NCI-H2196 (cell line): ENCODE results near the gene TAB2.

Experiments used
- DNase-seq: peaks from one replicate; lab custom pipeline; 2025; ENCODE audit not compliant: unreplicated experiment; lab: John Stamatoyannopoulos, UW

Gene TAB2

DNA sequence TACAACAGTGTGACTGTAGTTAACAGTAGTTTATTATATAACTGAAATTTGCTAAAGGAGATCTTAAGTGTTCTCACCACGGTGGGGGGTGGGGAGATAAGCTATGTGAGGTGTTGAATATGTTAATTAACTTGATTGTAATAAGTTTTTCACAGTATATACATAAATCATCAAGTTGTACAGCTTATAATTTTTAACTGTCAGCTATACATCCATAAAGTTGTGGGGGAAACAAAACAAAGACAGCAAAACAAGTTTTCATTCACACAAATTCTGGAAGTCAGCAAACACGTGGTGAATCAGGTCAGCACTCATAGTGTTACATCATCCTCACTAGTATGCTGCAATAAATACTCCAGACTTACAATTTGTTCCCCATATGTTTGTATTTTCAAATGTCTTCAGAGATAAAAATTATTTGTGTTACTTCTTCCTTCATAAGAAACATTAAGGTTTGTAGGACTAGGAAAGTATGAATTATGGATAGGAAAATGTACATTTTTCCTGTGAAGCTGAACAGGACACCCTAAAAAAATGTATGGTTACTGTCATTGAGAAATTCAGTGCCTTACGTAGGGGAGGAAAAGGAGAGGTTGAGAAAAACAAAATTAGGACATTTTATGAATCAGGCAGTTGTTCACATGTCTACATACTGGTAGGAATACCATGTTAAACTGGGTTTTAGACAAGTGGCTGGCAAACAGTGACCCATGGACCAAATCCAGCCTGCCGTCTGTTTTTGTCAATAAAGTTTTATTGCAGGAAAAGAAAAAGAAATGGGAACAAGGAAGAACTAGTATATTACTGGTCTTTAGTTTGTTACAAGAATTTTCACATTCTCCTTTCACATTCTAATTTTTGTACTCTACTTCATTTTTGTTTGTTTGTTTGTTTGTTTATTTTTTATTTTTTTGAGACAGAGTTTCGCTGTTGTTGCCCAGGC is 88.6 kb downstream of the TAB2 start:
- DNase-seq = no peak

DNA sequence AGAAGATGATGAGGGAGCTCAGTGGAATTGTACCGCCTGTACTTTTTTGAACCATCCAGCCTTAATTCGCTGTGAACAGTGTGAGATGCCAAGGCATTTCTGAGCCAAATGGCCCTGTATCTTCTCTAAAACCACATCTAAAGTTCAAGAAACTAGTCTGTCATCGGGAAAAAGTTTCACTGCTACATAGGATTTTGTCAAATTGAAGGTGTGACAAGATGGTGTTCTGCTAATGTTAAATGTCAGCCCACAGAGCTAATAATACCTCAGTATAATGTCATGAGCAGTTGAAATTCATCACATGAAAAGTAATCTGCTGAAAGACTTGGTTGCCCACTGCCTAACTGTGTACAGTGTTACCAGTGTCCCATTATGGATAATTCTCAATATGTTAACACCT is 92.1 kb downstream of the TAB2 start:
- no peak for DNase-seq

DNA sequence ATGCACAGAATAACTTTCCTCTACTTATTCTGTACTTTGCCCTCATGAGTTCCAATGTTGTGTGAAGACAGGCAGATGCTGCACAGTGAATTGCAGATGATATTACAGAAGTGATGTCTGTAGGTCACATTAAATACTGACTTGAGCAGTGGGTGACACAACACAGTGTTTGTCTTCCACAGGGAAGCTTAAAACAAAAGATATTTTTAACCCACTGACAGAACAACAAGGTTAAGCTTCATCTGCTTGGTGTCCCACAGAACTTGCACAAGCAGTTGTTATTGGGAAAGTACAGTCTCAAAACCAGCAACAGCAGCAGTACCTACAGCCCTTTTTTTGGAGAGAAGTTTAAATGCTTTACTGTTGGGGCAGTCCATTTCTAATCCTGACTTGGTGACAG is 93.0 kb downstream of the TAB2 start:
- no peak for DNase-seq

DNA sequence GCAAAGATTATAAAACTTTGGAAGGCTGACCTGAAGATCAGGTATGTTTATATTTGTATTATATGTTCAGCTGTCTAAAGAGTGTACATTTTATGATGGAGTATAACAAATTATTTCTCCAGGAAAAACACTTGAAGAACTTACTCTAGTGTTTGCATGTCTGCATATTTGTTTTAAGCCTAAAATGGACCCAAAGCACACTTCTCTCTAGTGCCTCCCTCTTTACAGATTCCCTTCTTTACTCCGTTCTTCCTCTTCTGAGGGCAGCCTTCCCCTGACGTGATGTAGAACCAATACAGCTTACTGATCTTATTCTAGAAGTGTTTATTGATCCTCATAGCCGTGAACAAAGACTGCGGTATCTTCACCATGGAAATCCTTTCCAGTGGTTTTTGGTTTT is 96.5 kb downstream of the TAB2 start:
- DNase-seq = no peak

DNA sequence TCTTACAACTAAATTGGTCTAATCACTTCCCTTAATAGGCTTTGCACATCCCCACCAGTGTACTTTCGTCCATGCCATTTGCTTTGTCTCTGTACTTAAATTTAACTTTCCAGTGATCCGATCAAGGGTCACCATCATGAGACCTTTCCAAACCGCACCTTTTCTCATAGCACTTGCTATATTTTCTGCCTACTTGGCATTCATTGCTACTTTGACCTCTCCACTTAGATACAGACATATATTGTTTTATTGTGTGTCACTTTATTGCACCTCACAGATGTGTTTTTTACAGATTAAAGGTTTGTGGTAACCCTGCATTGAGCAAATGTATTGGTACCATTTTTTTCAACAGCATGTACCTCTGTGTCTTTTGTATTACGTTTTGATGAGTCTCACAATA is 97.3 kb downstream of the TAB2 start:
- no peak for DNase-seq

DNA sequence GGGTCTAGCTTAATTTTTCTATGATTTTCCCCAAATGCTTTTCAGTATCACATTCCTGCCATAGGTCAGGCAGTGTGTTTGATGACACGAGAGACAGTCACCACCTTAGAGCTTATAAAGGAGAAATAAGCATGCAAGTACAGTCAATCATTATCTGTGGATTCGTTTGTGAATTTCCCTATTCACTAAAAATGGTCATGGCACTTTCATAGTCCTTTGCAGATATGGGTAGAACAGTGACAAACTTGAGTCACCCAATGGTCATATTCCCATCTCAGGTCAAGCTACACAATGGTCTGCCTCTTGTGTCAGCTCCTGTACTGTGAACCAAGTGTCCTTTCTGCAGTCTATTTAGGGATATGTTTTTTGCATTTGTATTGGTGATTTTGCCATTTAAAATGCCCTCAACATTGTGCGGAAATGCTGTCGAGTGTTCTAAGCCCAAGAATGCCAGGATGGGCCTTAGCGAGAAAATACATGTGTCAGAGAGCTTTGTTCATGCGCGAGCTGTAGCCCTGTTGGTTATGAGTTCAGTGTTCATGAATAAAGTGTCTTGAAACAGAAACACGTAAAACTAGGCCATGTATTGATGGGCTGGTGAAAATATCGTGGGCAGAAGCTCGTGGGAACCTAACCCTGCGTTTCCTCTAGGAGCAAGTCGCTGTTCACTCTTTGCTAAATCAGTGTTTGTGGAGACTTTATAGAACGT is 102.3 kb downstream of the TAB2 start:
- DNase-seq = no peak

DNA sequence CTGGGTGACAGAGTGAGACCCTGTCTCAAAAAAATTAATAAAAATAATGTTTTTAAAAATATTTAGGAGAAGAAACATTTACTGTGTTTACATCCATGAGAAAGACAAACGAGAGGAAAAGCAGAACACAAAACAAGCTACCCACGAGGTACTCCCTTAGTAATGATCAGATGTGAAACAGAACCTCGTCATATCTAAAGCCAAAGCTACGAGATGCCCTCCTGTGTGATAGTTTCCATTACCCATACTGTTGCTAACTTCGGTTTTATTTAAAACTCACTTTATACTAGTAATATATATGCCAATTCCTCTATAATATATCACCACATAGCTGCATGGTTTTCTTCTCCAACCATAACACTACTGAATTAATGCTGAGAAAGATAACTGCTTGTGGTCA is 103.6 kb downstream of the TAB2 start:
- DNase-seq = no peak

DNA sequence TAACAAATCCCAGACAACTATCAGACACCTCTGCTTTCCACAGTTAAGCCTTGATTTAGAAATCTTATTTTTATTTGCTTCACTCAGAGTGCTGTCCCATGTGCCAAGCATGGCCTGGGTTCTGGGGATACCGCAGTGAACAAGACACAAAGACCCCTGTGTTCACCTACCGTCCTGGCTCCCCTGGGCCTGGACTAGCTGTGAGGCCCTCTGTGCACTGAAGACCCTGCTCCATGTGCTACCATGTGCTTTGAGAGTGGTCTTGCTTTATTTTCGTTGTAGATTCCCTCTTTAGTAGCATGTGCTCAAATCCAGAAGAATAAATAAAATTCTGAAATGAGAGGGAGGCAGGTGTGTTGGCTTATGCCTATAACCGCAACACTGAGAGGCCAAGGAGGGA is 105.1 kb downstream of the TAB2 start:
- no peak for DNase-seq

DNA sequence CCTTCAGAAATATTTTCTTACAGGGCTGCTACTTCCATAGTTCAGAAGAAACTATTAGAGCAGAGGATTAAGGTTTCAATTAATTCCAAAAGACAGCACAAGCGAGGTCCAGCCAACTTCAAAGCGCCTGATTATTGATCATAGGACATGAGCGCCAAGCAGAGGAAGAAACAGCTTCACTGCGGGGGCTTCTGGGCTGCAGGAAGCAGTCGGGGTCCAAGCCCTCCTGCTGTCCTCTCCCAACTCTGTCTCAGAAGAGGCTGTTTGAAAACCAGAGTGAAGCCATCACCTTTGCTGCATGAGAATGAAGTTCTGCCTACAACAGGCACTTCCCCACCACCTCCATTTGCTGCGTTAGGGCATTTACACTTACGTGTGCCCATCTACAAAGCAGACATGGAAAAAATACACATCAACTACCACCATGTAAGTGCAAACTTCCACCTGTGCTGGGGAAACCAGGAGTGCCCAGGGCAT is 106.5 kb downstream of the TAB2 start:
- no peak for DNase-seq

DNA sequence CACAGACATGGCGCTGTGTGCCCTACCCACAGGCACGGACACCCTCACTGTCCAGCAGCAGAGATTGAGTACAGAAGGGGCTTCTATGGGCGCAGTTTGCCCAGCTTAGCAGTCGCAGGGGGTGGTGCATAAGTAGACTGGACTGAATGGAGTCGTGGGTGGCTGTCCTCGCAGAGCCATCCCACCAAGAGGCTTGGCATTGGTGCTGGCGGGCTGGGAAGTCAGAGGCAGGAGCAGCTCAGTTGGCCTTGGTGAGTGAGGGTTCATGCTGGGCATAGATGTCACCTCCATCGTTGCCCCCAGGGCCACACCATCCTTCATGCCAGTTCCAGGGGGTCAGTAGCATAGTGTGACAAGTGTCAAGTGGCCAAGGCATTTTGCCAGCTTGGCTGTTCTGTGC is 107.7 kb downstream of the TAB2 start:
- DNase-seq = no peak

DNA sequence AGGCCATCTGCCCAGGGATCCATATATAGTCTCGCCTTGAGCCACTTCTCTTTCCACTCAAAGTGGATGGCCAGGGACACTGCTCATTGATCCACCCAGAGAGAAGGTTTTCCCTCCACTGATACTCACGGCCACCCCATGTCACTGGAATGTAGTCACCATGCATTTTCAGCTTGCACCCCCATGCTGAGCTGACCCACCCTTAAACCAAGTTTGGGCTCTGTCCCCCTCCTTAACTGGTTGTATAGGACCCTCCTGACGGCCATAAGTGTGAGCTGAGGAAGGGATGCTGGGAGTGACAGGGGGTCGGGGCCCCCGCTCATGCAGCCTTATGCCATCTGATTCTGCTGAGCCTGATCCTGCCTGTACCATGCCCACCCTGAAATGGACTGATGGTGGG is 108.2 kb downstream of the TAB2 start:
- no peak for DNase-seq

DNA sequence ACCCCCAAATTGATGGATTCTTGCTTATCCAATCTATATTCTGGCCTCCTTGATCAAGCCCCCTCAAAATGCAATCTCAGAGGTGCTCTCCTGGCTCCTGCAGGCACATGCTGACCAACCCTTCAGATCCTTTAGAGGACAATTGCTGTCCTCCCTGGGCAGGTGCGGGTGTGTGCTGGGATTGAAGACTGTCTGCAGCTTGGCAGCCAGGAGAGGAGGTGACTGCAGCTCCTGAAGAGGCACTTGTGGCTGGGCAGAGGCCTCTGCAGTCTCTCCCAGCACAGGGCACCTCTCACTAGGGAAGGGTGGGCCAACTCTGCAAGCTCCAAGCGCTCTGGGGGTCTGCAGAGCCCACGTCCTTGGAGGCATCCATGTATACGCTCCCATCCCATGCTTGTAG is 111.1 kb downstream of the TAB2 start:
- peak; percentile 12 for DNase-seq

DNA sequence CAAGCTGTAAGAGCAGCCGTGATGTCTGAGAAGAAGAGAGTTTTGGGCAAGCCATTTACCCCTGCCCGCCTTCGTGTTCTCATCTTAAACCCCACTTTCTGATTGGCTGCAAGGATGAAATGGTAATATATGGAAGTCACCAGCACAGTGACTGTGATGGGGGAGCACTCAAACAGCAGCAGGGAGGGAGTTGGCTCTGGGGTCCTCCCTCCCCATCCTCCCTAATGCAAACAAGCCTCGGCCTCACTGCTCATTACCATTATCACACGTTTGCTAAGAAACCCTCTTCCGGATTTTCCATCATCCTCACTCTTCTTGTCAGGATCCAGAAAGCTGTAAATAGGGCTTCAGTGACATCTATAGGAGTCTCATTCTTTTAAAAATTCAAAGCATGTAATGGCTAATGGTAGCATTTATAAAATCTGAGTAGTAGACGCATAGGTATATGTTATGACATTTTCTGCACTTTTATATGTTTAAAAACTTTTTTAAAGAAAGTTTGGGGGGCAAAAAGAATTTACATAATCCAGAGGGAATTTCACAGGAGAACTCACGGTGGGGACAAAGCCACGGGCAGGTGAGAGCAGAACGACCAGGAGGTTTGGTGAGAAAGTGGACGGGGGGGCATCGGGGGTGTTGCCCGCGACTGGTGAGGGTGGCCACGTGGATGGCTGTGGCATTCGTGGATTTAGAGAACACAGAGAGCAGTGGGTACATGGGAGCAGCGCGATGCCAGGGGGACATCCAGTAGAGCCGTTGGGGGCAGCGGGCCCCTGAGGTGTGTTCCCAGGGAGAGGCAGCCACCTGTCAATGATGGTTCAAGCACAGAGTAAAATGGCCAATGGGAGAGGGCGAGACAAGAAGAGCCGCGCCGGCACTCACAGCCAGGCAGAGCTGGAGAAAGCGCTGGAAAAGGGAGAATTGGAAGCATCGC is 112.2 kb downstream of the TAB2 start:
- DNase-seq = no peak

DNA sequence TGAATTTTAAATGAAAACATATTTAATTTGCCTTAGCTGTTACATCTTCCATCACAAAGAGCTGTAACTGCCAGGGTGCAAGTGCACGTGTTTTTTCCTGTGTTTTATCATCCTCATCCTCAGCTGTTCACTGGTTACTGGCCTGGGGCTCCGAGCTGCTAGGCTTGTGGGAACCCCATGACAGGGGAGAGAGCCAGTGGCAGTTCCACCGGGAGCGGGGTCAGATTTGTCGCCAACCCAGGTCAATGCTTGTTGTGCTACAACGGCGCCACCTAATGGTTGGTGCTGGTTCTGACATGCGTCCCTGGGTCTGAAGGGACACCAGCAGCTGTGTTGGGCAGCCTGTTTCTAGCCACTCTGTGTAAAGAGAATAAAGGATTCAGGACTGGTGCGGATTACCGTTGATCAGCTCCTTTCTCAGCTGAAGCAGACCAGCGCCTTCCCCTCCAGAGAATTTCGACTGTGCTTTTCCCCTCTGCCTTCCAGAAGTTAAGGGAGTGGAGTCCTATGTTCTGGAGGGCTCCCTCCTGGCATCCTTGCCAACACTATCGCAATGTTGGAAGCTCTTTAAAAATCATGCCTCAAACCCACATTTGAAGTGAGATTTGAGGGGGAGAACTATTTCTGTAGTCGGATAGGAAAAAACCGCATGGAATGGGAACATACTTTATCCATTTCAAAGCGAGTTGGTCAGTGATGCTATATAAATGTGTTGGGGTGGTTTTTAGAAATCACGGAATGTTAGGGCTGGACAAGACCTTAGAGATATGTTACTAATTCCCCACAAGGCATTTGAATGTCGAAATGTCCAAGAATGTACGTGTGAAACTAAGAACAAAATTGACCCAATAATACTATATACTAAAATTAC is 114.6 kb downstream of the TAB2 start:
- DNase-seq = peak; percentile 91

DNA sequence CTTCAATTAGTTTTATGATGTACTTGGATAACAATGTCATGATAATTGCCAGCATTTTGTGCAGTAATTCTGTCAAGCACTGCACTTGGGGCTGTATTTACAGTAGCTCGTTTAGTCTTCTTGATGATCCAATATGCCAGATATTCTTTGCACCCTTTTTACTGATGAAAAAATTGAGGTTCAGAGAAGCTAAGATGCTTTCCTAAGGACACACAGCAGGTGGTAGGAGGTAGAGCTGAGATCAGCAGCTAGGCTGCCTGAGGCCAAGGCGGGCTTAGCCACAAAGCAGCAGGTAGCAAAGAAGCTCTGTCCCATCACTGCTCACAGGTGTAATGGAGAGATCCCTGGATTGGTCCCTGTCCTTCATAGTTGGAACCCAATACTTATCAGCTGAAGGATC is 115.9 kb downstream of the TAB2 start:
- no peak for DNase-seq

DNA sequence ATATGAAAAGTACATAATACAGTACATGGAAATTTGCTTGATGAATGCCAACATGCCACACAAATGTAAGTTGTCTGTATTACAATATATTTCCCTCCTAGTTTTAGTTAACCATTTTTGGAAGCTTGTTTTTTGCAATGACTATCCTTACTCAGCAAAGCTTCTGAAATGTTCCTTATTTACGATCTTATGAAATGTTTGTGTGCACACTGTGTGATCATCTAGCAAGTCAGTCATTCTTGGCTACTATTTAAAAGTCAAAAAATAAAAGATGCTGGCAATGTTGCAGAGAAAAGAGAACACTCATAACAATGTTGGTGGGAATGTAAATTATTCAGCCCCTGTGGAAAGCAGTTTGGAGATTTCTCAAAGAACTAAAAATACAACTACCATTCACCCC is 116.4 kb downstream of the TAB2 start:
- DNase-seq = no peak

DNA sequence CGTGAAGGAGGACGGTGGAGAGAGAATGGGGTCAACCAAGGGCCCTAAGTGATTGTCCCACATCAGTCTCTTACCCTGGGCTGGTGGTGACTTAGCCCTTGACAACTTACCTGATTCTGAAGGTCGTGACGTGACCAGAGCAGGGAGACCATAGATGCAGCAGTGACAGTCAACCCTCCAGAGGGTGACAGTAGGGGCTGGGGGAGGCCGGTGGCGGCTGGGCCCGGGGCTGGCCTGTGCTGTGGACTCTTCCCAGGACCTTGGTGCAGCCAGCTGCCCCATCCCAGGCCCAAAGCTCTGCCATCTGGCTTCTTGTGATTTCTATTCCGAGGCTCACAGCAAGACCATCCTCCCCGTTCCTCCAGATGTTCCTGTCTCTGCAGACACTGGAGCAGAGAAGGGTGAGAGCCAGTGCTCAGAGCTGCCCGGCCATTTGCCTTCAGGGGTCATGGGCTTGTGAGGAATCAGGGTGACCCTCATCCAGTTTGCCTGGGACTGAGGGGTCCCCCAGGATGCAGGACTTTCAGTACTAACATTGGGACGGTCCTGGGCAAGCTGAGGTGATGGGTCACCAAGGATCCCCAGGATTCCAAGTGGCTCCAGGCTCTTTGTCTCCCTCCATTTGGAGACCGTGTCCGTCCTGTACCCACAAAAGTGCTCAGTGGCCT is 118.5 kb downstream of the TAB2 start:
- no peak for DNase-seq

DNA sequence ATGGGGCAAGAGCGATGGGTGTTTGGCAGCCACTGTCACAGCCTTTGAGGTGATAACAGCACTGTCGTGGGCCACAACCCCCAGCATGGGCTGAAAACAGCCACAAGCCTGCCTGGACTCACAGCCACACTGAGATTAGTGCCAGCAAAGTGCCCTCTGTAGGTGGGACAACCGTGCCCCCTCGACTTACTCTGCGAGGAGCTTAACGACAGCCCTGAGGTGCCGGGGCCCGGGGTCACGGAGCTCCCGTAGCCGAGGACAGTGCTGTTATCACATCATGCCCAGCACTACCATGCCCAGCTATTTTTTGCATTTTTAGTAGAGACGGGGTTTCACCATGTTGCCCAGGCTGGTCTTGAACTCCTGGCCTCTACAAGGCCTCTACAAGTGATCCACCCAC is 119.1 kb downstream of the TAB2 start:
- no peak for DNase-seq

DNA sequence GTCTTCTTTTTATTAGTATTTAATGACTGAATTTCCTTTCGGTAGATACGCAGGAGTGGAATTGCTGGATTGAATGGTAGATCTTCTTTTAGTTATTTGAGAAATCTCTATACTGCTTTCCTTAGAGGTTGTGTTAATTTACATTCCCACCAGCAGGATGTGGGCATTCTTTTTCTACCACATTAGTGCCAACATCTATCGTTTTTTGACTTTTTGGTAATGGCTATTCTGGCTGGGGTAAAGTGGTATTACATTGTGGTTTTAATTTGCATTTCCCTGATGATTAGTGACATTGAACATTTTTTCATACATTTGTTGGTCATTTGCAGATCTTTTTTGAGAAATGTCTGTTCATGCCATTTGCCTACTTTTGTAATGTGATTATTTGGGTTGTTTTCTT is 119.7 kb downstream of the TAB2 start:
- DNase-seq = no peak

DNA sequence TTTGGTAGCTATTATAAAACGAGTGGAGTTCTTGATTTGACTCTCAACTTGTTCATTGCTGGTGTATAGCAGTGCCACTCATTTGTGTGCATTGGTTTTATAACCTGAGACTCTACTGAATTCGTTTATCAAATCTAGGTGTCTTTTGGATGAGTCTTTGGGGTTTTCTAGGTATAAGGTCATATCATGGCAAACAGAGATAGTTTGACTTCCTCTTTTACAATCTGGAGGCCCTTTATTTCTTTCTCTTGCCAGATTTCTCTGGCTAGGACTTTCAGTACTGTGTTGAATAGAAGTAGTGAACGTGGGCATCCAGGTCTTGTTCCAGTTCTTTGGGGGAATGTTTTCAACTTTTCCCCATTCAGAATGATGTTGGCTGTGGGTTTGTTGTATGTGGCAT is 121.3 kb downstream of the TAB2 start:
- DNase-seq = no peak
